GM12892 (cell line): ENCODE results near the gene LEFTY2.

ENCODE experiments used
- POLR2A ChIP-seq: IDR thresholded peaks from 2 replicates; pipeline ENCODE4 v1.6.1; 2011; ENCODE audit warnings: low read depth, low read length, control low read depth
- POLR2AphosphoS5 ChIP-seq: IDR thresholded peaks from 2 replicates; pipeline ENCODE4 v1.6.1; 2011; ENCODE audit warnings: low read depth, low read length, control low read depth

GRCh38 chr1:225936523-225936922 is 4.5 kb downstream of the LEFTY2 start:
- no peak for TF ChIP-seq POLR2A
- TF ChIP-seq POLR2AphosphoS5, result no peak
